Bronchial smooth muscle cell (primary cell): ENCODE data around the gene RTBDN. TPM values are rescaled to one million over a fixed set of nuclear protein-coding genes. Genes with fewer than 3 reads are reported as not detected.

Source experiments
- total RNA-seq: library from RNA; depleted of rRNA; stranded (reverse); fragments of >200 nt; gene quantifications from 2 replicates; pipeline ENCODE4 v1.2.1, GENCODE V29; 2014

Gene RTBDN
- total RNA-seq: 0.47 TPM in 1 of 2 replicates, not detected in the other

DNA sequence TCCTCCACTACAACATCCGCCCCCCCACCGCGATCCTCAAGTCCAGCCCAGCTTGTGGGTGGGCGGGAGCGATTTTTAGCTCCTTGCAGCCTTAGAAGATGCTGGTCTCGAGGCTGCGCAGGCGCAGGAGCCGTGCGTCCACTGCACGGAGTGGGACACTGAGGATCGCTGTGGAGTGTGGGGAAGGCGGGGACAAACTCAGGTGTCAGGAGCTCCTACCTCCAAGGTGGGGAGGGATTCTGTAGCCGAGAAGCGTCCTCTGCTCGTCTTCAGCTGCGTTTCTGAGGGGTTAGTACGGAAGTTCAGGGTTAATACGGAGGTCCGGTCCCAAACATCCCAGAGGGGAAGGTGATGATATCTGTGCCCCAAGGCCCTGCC, at the start of gene RTBDN:
Gene RTBDN (minus strand): TSS at position 14 of the 378 bp plus-strand sequence. CDS start 4,600 bp downstream, outside the sequence.

GRCh38 chr19:12881172-12881808, 46.9 kb upstream of the RTBDN start, which contains the start of gene DNASE2:
DNASE2 (minus strand) TSS chr19:12881449; CDS start chr19:12881375, 74 bp downstream.

GRCh38 chr19:12838182-12838885, 4.0 kb upstream of the RTBDN start, which contains the start of gene MAST1:
MAST1 (plus strand) TSS chr19:12838515; CDS start chr19:12838573, 58 bp downstream.

GRCh38 chr19:12806242-12807081, 27.9 kb downstream of the RTBDN start, which contains the start of gene RNASEH2A:
RNASEH2A (plus strand) TSS chr19:12806584; CDS start chr19:12806674, 90 bp downstream.

DNA sequence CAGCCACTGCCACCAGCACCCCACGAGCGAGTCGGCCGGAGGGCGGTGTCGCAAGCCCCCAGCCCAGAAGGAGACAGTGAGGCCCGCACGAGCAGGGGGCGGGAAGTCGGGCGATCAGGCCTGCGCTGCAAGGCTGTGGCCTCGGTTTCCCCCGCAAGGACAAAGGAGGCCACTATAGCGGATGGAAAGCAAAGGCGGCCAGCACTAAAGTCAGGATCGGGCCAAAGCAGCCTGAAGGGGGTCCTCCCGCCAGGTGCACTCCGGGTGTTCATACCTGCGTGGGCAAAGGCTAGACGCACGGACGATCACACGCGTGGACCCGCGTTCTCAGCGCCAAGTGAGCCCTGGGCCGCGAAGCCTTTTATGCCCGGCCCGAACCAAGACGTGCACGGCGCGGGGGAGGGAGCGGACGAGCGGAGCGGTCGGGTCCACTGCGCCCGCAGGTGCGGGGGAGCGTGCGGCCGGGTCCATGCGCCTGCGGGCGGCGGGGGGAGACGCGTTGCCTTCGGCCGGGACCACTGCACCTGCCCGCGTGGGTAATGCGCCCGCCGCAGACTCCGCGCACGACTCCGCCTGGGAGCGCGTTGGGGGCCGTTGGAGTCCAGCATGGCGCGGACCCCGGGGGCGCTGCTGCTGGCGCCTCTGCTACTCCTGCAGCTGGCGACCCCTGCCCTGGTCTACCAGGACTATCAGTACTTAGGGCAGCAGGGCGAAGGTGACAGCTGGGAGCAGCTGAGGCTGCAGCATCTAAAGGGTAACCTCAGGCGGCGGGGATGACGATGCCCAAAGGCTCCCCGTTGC, 32.7 kb downstream of the RTBDN start, which contains the start of the genes PRDX2 and THSD8:
Gene PRDX2 (minus strand): TSS at position 335 of the 801 bp plus-strand sequence. CDS start 539 bp downstream, outside the sequence.
Gene THSD8 (plus strand): TSS at position 604 of the 801 bp plus-strand sequence. CDS start 3 bp downstream, at position 607.

DNA sequence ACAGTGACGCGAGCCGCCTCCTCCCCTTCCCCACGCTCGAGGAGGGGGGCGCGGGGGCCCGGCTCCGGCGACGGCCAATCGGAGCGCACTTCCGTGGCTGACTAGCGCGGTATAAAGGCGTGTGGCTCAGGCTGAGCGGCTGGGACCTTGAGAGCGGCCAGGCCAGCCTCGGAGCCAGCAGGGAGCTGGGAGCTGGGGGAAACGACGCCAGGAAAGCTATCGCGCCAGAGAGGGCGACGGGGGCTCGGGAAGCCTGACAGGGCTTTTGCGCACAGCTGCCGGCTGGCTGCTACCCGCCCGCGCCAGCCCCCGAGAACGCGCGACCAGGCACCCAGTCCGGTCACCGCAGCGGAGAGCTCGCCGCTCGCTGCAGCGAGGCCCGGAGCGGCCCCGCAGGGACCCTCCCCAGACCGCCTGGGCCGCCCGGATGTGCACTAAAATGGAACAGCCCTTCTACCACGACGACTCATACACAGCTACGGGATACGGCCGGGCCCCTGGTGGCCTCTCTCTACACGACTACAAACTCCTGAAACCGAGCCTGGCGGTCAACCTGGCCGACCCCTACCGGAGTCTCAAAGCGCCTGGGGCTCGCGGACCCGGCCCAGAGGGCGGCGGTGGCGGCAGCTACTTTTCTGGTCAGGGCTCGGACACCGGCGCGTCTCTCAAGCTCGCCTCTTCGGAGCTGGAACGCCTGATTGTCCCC, 42.9 kb downstream of the RTBDN start, which contains the start of gene JUNB:
Gene JUNB (plus strand): TSS at position 142 of the 706 bp plus-strand sequence. CDS start 286 bp downstream, at position 428.

Other genes starting within 250 kb of the RTBDN start
- 6.7 and 7.4 TPM in 2 replicates for gene ZNF490, start 223.8 kb downstream of the RTBDN start, total RNA-seq
- 8.8 and 11.8 TPM in 2 replicates for gene ZNF791, start 223.7 kb downstream of the RTBDN start, total RNA-seq
- gene MAN2B1, start 167.8 kb downstream of the RTBDN start, total RNA-seq: 22.1 and 27.6 TPM in 2 replicates
- 11.7 and 12.6 TPM in 2 replicates for gene WDR83, start 167.8 kb downstream of the RTBDN start, total RNA-seq
- gene DHPS, start 152.7 kb downstream of the RTBDN start, total RNA-seq: 57.5 and 63.5 TPM in 2 replicates
- not detected in 2 replicates for gene GNG14, start 146.6 kb downstream of the RTBDN start, total RNA-seq
- gene FBXW9, start 137.9 kb downstream of the RTBDN start, total RNA-seq: 3.9 and 4.6 TPM in 2 replicates
- 33.9 and 41.4 TPM in 2 replicates for gene TNPO2, start 110.6 kb downstream of the RTBDN start, total RNA-seq
- gene TRIR, start 99.9 kb downstream of the RTBDN start, total RNA-seq: 118 and 120 TPM in 2 replicates
- 120 and 140 TPM in 2 replicates for gene GET3, start 97.1 kb downstream of the RTBDN start, total RNA-seq
- gene BEST2, start 82.8 kb downstream of the RTBDN start, total RNA-seq: under 0.01 TPM in 2 replicates
- 16.4 and 22.4 TPM in 2 replicates for gene HOOK2, start 59.0 kb downstream of the RTBDN start, total RNA-seq
- gene JUNB, start 43.1 kb downstream of the RTBDN start, total RNA-seq: 37.8 and 47.2 TPM in 2 replicates
- 130 and 210 TPM in 2 replicates for gene PRDX2, start 32.8 kb downstream of the RTBDN start, total RNA-seq
- 0.16 and 0.43 TPM in 2 replicates for gene THSD8, start 32.5 kb downstream of the RTBDN start, total RNA-seq
- gene RNASEH2A, start 28.0 kb downstream of the RTBDN start, total RNA-seq: 7.6 TPM in 2 replicates
- gene MAST1, start 3.9 kb upstream of the RTBDN start, total RNA-seq: 0.95 and 1.2 TPM in 2 replicates
- gene DNASE2, start 46.9 kb upstream of the RTBDN start, total RNA-seq: 22.5 and 31.5 TPM in 2 replicates
- gene KLF1, start 52.6 kb upstream of the RTBDN start, total RNA-seq: not detected in 2 replicates
- gene GCDH, start 56.6 kb upstream of the RTBDN start, total RNA-seq: 12.4 and 14.8 TPM in 2 replicates
- 0.09 TPM in 1 of 2 replicates, not detected in the other for gene SYCE2, start 84.7 kb upstream of the RTBDN start, total RNA-seq
- 27.2 and 30.9 TPM in 2 replicates for gene FARSA, start 99.1 kb upstream of the RTBDN start, total RNA-seq
- 1,315 and 1,411 TPM in 2 replicates for gene CALR, start 104.0 kb upstream of the RTBDN start, total RNA-seq
- gene RAD23A, start 111.3 kb upstream of the RTBDN start, total RNA-seq: 38.6 and 51.9 TPM in 2 replicates
- gene GADD45GIP1, start 122.6 kb upstream of the RTBDN start, total RNA-seq: 15.8 and 27.1 TPM in 2 replicates
- gene DAND5, start 135.0 kb upstream of the RTBDN start, total RNA-seq: not detected in 2 replicates
- 95.4 and 122 TPM in 2 replicates for gene NFIX, start 160.9 kb upstream of the RTBDN start, total RNA-seq